ENCODE results near the gene OR6S1. TPM values are rescaled to one million over a fixed set of nuclear protein-coding genes. Genes with fewer than 3 reads are reported as not detected.

The OR6S1 gene, protein sequence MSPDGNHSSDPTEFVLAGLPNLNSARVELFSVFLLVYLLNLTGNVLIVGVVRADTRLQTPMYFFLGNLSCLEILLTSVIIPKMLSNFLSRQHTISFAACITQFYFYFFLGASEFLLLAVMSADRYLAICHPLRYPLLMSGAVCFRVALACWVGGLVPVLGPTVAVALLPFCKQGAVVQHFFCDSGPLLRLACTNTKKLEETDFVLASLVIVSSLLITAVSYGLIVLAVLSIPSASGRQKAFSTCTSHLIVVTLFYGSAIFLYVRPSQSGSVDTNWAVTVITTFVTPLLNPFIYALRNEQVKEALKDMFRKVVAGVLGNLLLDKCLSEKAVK
- not detected for total RNA-seq

GRCh38 chr14:20641591-20641990, at the start of gene OR6S1:
TSS of gene OR6S1 (minus strand) at chr14:20641691. CDS start at chr14:20641691, 0 bp downstream.

DNA sequence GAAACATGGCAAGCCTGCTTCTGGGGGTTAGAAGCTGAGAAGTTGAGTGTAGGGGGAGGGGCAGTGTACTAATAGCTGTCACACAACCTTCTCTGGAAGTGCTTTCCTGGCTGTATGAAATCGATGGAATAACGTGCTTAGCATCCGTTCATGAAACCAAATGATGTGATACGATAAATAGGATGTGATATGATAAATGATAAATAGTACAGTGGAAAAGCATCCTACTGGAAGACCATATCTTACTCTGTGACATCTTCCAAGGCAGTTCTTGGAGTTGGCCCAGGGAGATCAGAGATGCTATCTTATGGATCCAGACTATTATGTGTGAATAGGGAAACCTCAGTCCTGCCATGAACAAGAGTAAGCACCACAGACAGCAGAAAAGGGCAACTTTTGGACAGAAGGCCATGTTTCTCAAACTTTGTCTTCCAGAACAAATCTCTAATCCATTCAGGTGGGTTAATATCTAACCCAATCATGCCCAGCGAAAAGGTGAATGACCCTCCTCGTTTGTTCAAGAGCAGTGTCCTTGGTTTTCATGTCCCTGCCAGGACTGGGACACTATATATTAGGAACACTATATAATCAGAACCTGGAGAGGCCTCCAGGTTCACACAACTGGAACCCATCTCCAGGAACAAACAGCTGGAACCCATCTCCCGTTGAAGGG, 46.8 kb upstream of the OR6S1 start, which contains the start of gene ANG:
Gene ANG (plus strand): TSS at position 598 of the 673 bp plus-strand sequence. CDS start 4,801 bp downstream, outside the sequence.

DNA sequence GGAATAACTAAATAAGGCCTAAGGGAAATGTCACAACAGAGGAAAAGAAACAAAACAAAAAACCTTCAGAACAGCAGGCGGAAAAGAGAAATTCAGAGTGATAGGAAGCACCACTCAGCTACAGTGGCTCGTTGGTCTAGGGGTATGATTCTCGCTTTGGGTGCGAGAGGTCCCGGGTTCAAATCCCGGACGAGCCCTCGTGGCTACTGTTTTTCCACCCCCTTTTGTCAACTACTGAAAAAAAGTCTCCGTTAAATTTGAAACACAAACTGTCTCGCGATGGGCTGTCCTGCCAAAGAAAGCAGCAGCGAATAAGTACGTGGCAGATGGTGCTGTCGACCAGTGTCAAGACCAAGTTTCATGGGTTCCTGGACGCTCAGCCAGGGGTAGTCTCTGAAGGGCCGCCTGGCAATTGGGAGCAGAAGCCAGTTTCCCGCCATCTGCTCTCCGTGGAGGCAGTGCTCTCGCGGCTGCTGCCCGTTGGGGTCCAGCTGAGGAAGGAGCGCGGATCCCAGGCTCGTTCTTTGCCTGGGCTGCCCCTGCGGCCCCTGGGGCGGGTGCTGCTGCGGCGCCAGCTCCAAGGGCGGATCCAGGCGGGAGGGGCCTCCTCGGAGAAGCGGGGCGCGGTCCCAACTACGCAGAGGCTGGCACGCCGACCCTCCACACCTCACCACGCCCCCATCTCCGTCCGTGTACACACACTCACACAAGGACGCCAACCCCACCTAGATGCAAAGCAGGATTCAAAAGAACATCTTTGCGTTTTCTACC, 42.6 kb upstream of the OR6S1 start, which contains the start of gene RNASE4:
Gene RNASE4 (plus strand): TSS at position 670 of the 771 bp plus-strand sequence. CDS start 14,812 bp downstream, outside the sequence.

DNA sequence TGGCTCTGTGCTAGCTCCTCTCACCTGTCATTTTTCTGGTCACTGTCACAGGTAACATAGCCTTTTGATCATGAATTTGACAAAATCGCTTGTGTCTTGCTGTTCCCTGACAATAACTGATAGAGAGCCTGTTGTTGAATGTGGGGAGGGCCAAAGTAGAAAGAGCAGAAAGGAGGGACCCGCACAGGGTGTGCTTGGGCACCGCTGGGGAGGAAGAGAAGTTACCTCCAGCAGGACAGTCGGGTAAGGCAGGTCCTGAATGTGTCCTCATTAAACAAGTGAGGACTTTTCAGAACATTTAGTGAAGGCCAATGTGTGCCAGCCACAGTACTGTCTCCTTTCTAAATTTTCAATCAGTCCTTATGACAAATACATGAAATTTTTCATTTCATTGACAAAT, 50.3 kb downstream of the OR6S1 start, which contains the start of gene RNASE12:
Gene RNASE12 (minus strand): TSS at position 142 of the 400 bp plus-strand sequence. CDS start 653 bp downstream, outside the sequence.

Small RNA genes lying within 50 kb of the gene (small RNA-seq; reads per million reads assigned to genes)
- not detected for gene RF00019 (ENCODE audit: low replicate concordance)

Other genes starting within 250 kb of the OR6S1 start
- gene TEP1, start 228.2 kb downstream of the OR6S1 start, total RNA-seq, result 12.2 TPM
- under 0.01 TPM for gene KLHL33, start 205.5 kb downstream of the OR6S1 start, total RNA-seq
- 70.7 TPM for gene OSGEP, start 186.9 kb downstream of the OR6S1 start, total RNA-seq
- gene APEX1, start 186.5 kb downstream of the OR6S1 start, total RNA-seq, result 57.0 TPM
- gene PIP4P1, start 180.3 kb downstream of the OR6S1 start, total RNA-seq, result 31.3 TPM
- gene PNP, start 172.3 kb downstream of the OR6S1 start, total RNA-seq, result 5.6 TPM
- not detected for gene RNASE10, start 136.2 kb downstream of the OR6S1 start, total RNA-seq
- not detected for gene RNASE9, start 80.6 kb downstream of the OR6S1 start, total RNA-seq
- not detected for gene RNASE11, start 53.7 kb downstream of the OR6S1 start, total RNA-seq
- gene RNASE12, start 50.3 kb downstream of the OR6S1 start, total RNA-seq, result not detected
- gene RNASE4, start 42.9 kb upstream of the OR6S1 start, total RNA-seq, result 2.2 TPM
- 2.2 TPM for gene ANG, start 47.1 kb upstream of the OR6S1 start, total RNA-seq
- not detected for gene EDDM3A, start 104.2 kb upstream of the OR6S1 start, total RNA-seq
- not detected for gene EDDM3B, start 126.7 kb upstream of the OR6S1 start, total RNA-seq
- gene RNASE6, start 139.6 kb upstream of the OR6S1 start, total RNA-seq, result not detected
- gene RNASE1, start 161.2 kb upstream of the OR6S1 start, total RNA-seq, result 7.8 TPM
- not detected for gene RNASE3, start 249.7 kb upstream of the OR6S1 start, total RNA-seq

Data from parietal lobe (tissue), 2 donors.